SK-N-SH (cell line): ENCODE measurements around the gene SPEF1.

Experiments
- CTCF ChIP-seq: fragments of 200-600 bp; sonication (generic); IDR thresholded peaks from 2 replicates; pipeline ENCODE4 v1.6.1; 2017; ENCODE audit warnings: antibody characterized with exemption, mild to moderate bottlenecking, moderate library complexity
- EP300 ChIP-seq, 2 experiments: IDR thresholded peaks; 2 replicates each; pipeline versions ENCODE4 v1.4.0 to v1.6.1; 2012; ENCODE audit warnings: borderline replicate concordance in 1 of 2, low read depth in 1 of 2, low read length in 1 of 2

GRCh38 chr20:3741836-3742458, 39.3 kb downstream of the SPEF1 start:
- no peak for TF ChIP-seq EP300 (IDR thresholded peaks at IDR 0.05; ENCODE audit: borderline replicate concordance in 1 of 2, low read depth in 1 of 2, low read length in 1 of 2)
- TF ChIP-seq CTCF = no peak
